Measurements from ENCODE around the gene HYAL3.

GRCh38 chr3:50347187-50347813 is 48.1 kb upstream of the HYAL3 start:
- TF ChIP-seq EP300 (IDR thresholded peaks at IDR 0.05) (no peak), CTCF (IDR thresholded peaks at IDR 0.05) (peak in 2 of 4 experiments; percentile 40 to 56), POLR2A (IDR thresholded peaks at IDR 0.05) (no peak)

Measured in sigmoid colon (tissue), 4 donors.